GM19099 (cell line): ENCODE data around the gene LTB.

Experiments
- POLR2A ChIP-seq: IDR thresholded peaks from 3 replicates; pipeline ENCODE4 v1.6.1; 2011; ENCODE audit warnings: low read depth; ENCODE audit not compliant: insufficient read length; ENCODE audit errors: extremely low read depth

Gene LTB

GRCh38 chr6:31534011-31534410 is 48.2 kb downstream of the LTB start:
- TF ChIP-seq POLR2A = no peak

GRCh38 chr6:31533455-31533841 is 48.8 kb downstream of the LTB start:
- TF ChIP-seq POLR2A = no peak

GRCh38 chr6:31532644-31533454 is 49.4 kb downstream of the LTB start:
- TF ChIP-seq POLR2A = no peak

GRCh38 chr6:31531771-31532643 is 50.2 kb downstream of the LTB start:
- TF ChIP-seq POLR2A = no peak

GRCh38 chr6:31531162-31531561 is 51.1 kb downstream of the LTB start:
- TF ChIP-seq POLR2A = no peak

GRCh38 chr6:31530659-31531058 is 51.6 kb downstream of the LTB start:
- TF ChIP-seq POLR2A = no peak
